Sigmoid colon (tissue), 4 donors: ENCODE data around the gene PMM2.

ENCODE experiments used
- POLR2A ChIP-seq, 2 donors: fragments of 450-650 bp; IDR thresholded peaks; one replicate each; pipeline ENCODE4 v1.6.1; 2016; ENCODE audit warnings: antibody characterized with exemption in 2 of 2, mild to moderate bottlenecking in 2 of 2, moderate library complexity in 2 of 2
- POLR2AphosphoS5 ChIP-seq, 4 donors: sonication (generic); formaldehyde crosslinking; IDR thresholded peaks; one replicate each; pipeline ENCODE4 v1.6.1; 2017; ENCODE audit warnings: antibody characterized with exemption in 4 of 4
- TF ChIP-seq, protein P1 (sequence below), 4 experiments: fragments of 450-650 bp in 3 of 4; fragments of 200-600 bp in 1 of 4; IDR thresholded peaks; one replicate each; pipeline ENCODE4 v1.5.1; 2016 to 2019; ENCODE audit warnings: antibody characterized with exemption in 4 of 4, mild to moderate bottlenecking in 3 of 4, moderate library complexity in 2 of 4

DNA sequence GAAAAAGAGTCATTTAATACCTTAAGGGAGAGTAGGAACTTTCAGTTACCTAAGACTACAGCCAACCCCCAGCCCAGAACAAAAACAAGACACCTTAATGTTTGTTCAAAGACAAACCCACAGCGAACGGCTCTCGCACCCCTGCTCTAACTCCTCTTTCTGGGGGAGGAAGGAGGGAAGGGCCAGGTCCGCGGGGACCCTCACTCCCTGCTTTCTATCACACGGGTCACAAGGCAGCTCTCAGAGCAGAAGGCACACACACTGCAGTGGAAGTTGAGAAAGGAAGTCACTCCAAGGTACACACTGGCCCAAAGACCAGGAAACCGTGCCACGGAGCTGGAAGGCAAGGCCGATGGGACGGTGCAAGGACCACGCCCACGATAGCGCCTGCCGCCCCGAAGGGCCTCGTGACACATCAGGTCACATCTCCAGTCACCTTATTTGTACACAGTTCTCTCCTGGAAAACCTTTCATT, 94.5 kb downstream of the PMM2 start:
- TF ChIP-seq POLR2AphosphoS5 (IDR thresholded peaks at IDR 0.05): no peak
- TF ChIP-seq, protein P1, sequence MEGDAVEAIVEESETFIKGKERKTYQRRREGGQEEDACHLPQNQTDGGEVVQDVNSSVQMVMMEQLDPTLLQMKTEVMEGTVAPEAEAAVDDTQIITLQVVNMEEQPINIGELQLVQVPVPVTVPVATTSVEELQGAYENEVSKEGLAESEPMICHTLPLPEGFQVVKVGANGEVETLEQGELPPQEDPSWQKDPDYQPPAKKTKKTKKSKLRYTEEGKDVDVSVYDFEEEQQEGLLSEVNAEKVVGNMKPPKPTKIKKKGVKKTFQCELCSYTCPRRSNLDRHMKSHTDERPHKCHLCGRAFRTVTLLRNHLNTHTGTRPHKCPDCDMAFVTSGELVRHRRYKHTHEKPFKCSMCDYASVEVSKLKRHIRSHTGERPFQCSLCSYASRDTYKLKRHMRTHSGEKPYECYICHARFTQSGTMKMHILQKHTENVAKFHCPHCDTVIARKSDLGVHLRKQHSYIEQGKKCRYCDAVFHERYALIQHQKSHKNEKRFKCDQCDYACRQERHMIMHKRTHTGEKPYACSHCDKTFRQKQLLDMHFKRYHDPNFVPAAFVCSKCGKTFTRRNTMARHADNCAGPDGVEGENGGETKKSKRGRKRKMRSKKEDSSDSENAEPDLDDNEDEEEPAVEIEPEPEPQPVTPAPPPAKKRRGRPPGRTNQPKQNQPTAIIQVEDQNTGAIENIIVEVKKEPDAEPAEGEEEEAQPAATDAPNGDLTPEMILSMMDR (IDR thresholded peaks at IDR 0.05): no peak
- TF ChIP-seq POLR2A (IDR thresholded peaks at IDR 0.05): no peak
